GM12878 (cell line): Measurements from ENCODE around the gene NME7. TPM values are rescaled to one million over a fixed set of nuclear protein-coding genes. Genes with fewer than 3 reads are reported as not detected.

ENCODE experiments used
- ATAC-seq: fragments of 200-7000 bp; cut with Tn5 transposase; 3 replicates; pipeline ENCODE4 v1.9.1; 2020; ENCODE audit warnings: mild to moderate bottlenecking, moderate library complexity
- BruUV-seq: library from RNA; stranded (reverse); fragments of 400-500 nt; replicated peaks from 2 replicates; lab custom pipeline; 2021; lab: Mats Ljungman, UMichigan
- CTCF ChIA-PET: fragments of 300-600 bp; sonication (Branson Sonifier 250); formaldehyde crosslinking; extraction: SDS; loops from one replicate; lab custom pipeline; 2021; ENCODE audit warnings: inconsistent platforms; lab: Yijun Ruan, JAX
- POLR2A ChIA-PET: fragments of 350-600 bp; formaldehyde crosslinking; extraction: SDS; loops from one replicate; lab custom pipeline; 2021; ENCODE audit warnings: inconsistent platforms; lab: Charles Lee
- RAD21 ChIA-PET: fragments of 300-600 bp; sonication (Branson Sonifier 250); formaldehyde crosslinking; loops from one replicate; lab custom pipeline; 2023; ENCODE audit warnings: antibody characterized with exemption; ENCODE audit not compliant: unreplicated experiment; lab: Charles Lee
- SMC1A ChIA-PET: fragments of 300-600 bp; sonication (Branson Sonifier 250); formaldehyde crosslinking; loops from one replicate; lab custom pipeline; 2023; ENCODE audit not compliant: unreplicated experiment, uncharacterized antibody; lab: Charles Lee
- DNase-seq: peaks from one replicate; pipeline ENCODE4 v3.0.0-alpha.2; 2011; ENCODE audit warnings: low read depth, low spot score
- FAIRE-seq: peaks from 3 replicates; lab custom pipeline; 2011; peaks lifted over from hg19 to GRCh38; lab: Jason Lieb, UNC
- H2AFZ ChIP-seq: 2 replicates; pipeline ENCODE4 v1.6.0; 2011; ENCODE audit warnings: low read depth, low read length, control low read depth; ENCODE audit not compliant: control insufficient read depth
- H3K27ac ChIP-seq: 2 replicates; pipeline ENCODE4 v1.5.1; 2011; ENCODE audit warnings: control low read depth; ENCODE audit not compliant: control insufficient read depth, insufficient read depth
- H3K27me3 ChIP-seq, 2 experiments: replicated peaks in 1 of 2; 2 replicates each; pipeline versions ENCODE4 v1.6.0 to v1.6.1; 2011; ENCODE audit warnings: low read length in 1 of 2; ENCODE audit not compliant: control insufficient read depth in 2 of 2, insufficient read depth in 2 of 2
- H3K36me3 ChIP-seq, 2 experiments: 2 replicates each; pipeline ENCODE4 v1.5.1; 2011; ENCODE audit warnings: low read length in 1 of 2; ENCODE audit not compliant: control insufficient read depth in 2 of 2, insufficient read depth in 2 of 2
- H3K4me1 ChIP-seq: 2 replicates; pipeline ENCODE4 v1.6.1; 2011; ENCODE audit warnings: mild to moderate bottlenecking, low read length, moderate library complexity, mixed read lengths; ENCODE audit not compliant: control insufficient read depth, insufficient read depth
- H3K4me2 ChIP-seq: 2 replicates; pipeline ENCODE4 v1.6.0; 2011; ENCODE audit warnings: control low read depth; ENCODE audit not compliant: control insufficient read depth, insufficient read depth
- H3K4me3 ChIP-seq: fragments of 200-600 bp; sonication (generic); 2 replicates; pipeline ENCODE4 v1.5.1; 2016
- H3K79me2 ChIP-seq: 2 replicates; pipeline ENCODE4 v1.6.0; 2011; ENCODE audit warnings: low read length; ENCODE audit not compliant: control insufficient read depth, insufficient read depth
- H3K9ac ChIP-seq: 2 replicates; pipeline ENCODE4 v1.8.0; 2011; ENCODE audit warnings: low read length, control low read depth, mixed read lengths; ENCODE audit not compliant: control insufficient read depth, insufficient read depth
- H3K9me3 ChIP-seq: replicated peaks from 3 replicates; pipeline ENCODE4 v1.5.1; 2011; ENCODE audit warnings: mild to moderate bottlenecking, low read length; ENCODE audit not compliant: control insufficient read depth, insufficient read depth
- H4K20me1 ChIP-seq: 2 replicates; pipeline ENCODE4 v1.6.0; 2011; ENCODE audit not compliant: control insufficient read depth, insufficient read depth
- BCL11A ChIP-seq: IDR thresholded peaks from 2 replicates; pipeline ENCODE4 v1.6.1; 2011; ENCODE audit warnings: low read depth, low read length
- BRCA1 ChIP-seq: IDR thresholded peaks from 2 replicates; pipeline ENCODE4 v1.6.1; 2011; ENCODE audit warnings: low read depth, low read length, improper control_type of control experiment
- EGR1 ChIP-seq, 2 experiments: IDR thresholded peaks; 1 replicate in 1 of 2; 2 replicates in 1 of 2; pipeline ENCODE4 v1.6.1; 2011 to 2012; ENCODE audit warnings: low read depth in 2 of 2, low read length in 2 of 2, borderline replicate concordance in 1 of 2, mild to moderate bottlenecking in 1 of 2, moderate library complexity in 1 of 2
- EP300 ChIP-seq, 2 experiments: fragments of 150-350 bp in 1 of 2; IDR thresholded peaks; 2 replicates each; pipeline ENCODE4 v1.6.1; 2011 to 2012; ENCODE audit warnings: low read depth in 2 of 2, low read length in 2 of 2, borderline replicate concordance in 1 of 2, improper control_type of control experiment in 1 of 2, inconsistent platforms in 1 of 2; ENCODE audit not compliant: control insufficient read depth in 1 of 2
- HDAC2 ChIP-seq: fragments of 200-600 bp; sonication (generic); IDR thresholded peaks from 2 replicates; pipeline ENCODE4 v1.6.1; 2017
- HSF1 ChIP-seq: fragments of 150-350 bp; IDR thresholded peaks from 2 replicates; pipeline ENCODE4 v1.6.1; 2014; ENCODE audit warnings: mild to moderate bottlenecking, low read depth, low read length
- IRF3 ChIP-seq: fragments of 450-650 bp; IDR thresholded peaks from 2 replicates; pipeline ENCODE4 v1.6.1; 2014; ENCODE audit warnings: mild to moderate bottlenecking
- IRF4 ChIP-seq: IDR thresholded peaks from 2 replicates; pipeline ENCODE4 v1.6.1; 2011; ENCODE audit warnings: low read depth, low read length
- MYB ChIP-seq: fragments of 150-350 bp; IDR thresholded peaks from 2 replicates; pipeline ENCODE4 v1.6.1; 2014; ENCODE audit warnings: mild to moderate bottlenecking, low read depth, low read length, borderline replicate concordance
- POU2F2 ChIP-seq: IDR thresholded peaks from 3 replicates; pipeline ENCODE4 v1.6.1; 2011; ENCODE audit warnings: low read depth, mild to moderate bottlenecking, low read length, borderline replicate concordance
- SMARCA5 ChIP-seq: fragments of 450-650 bp; IDR thresholded peaks from 2 replicates; pipeline ENCODE4 v1.6.1; 2017; ENCODE audit warnings: mild to moderate bottlenecking
- TAF1 ChIP-seq: IDR thresholded peaks from 2 replicates; pipeline ENCODE4 v1.6.1; 2011; ENCODE audit warnings: mild to moderate bottlenecking, low read depth, low read length, borderline replicate concordance
- TCF12 ChIP-seq: IDR thresholded peaks from 2 replicates; pipeline ENCODE4 v1.6.1; 2011; ENCODE audit warnings: low read depth, mild to moderate bottlenecking, low read length
- WRNIP1 ChIP-seq: IDR thresholded peaks from 2 replicates; pipeline ENCODE4 v1.6.1; 2011; ENCODE audit warnings: low read depth, low read length, improper control_type of control experiment, borderline replicate concordance
- ZNF207 ChIP-seq: fragments of 450-650 bp; IDR thresholded peaks from 2 replicates; pipeline ENCODE4 v1.6.1; 2014; ENCODE audit warnings: antibody characterized with exemption, mild to moderate bottlenecking, borderline replicate concordance
- WGBS: methylation state at CpG from one replicate; pipeline ENCODE4 v1.1.6; 2016; ENCODE audit warnings: low lambda C conversion rate; ENCODE audit not compliant: insufficient replicate concordance, insufficient coverage; ENCODE audit errors: missing lambda C conversion rate; 5-methylcytosine and 5-hydroxymethylcytosine counted together
- in situ Hi-C: fragments of 300-500 bp; cut with MboI; formaldehyde crosslinking; loops from 9 replicates; pipeline ENCODE4 v1.14.3; 2018; ENCODE audit warnings: mixed read lengths
- intact Hi-C: fragments of 100-400 bp; cut with micrococcal nuclease; formaldehyde crosslinking; loops from one replicate; pipeline ENCODE4 v1.14.2; 2022; ENCODE audit not compliant: unreplicated experiment
- polyA plus RNA-seq, 11 experiments: library from polyadenylated mRNA; depleted of rRNA in 4 of 11; unstranded in 6 of 11; stranded (reverse) in 5 of 11; fragments of >200 nt; fragmentation: Nextera tagmentation in 4 of 11; fragmentation: Illumina TruSeq in 1 of 11; extraction: Ambion mirVana in 4 of 11; extraction: Trizol in 1 of 11; gene quantifications; 1 replicate in 1 of 11; 2 replicates in 10 of 11; pipeline versions ENCODE4 v1.2.1 to v1.2.3, GENCODE V29; 2011 to 2016; ENCODE audit warnings: inconsistent platforms in 2 of 11, missing spikeins in 2 of 11, low read depth in 1 of 11
- total RNA-seq, 4 experiments: library from RNA; depleted of rRNA in 3 of 4; stranded (reverse); fragments of >200 nt in 3 of 4; fragmentation: Illumina TruSeq in 1 of 4; extraction: Trizol in 1 of 4; gene quantifications; 2 replicates each; pipeline versions ENCODE4 v1.2.1 to v1.2.3, GENCODE V29; 2013 to 2021
- TF ChIP-seq, protein P1 (sequence below): fragments of 450-650 bp; IDR thresholded peaks from 2 replicates; pipeline ENCODE4 v1.6.1; 2016; ENCODE audit warnings: mild to moderate bottlenecking
- TF ChIP-seq, protein P2 (sequence below): fragments of 450-650 bp; IDR thresholded peaks from 2 replicates; pipeline ENCODE4 v1.6.1; 2016; ENCODE audit warnings: mild to moderate bottlenecking

The NME7 gene
- total and polyA plus RNA-seq, 10 of the 15 experiments (the other 5 are each of a cell fraction or from before 2014, with no cell fraction given): 1.5 to 15.6 (median 7.2) TPM

DNA sequence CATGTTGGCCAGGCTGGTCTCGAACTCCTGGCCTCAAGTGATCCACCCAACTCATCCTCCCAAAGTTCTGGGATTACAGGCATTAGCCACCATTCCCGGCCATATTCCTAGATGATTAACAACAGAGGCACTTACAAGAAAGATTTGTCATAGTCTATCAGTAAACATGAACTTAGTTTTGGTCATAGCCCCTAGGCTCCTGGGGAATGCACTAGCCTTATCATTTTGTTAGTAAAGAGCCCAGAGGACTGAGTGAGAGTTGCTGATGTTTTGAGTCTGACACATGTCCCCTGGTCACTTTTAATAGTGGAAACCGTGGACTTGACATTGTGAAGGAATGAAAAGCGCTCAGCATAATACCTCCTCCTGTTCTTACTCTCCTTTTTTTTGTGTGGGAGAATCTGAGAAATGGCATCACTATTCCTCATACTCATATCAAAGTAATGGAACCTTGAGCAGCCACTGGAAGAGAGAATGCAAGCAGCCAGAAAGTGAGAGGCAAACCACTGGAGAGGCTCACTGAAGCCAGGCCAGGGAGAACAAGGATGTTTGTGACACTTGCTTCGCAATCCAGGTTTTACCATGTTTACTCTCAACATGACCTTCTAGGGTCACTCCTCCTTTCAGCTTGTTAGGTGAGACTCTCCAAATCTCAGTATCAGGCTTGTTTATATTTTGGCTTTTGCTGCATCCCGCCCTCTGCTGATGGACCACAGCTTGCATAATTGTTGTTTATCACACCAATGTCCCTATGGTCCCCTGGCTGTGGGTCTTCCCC is 246.3 kb downstream of the NME7 start:
- Histone ChIP-seq H3K4me1 (no peaks in the 10 kb centered on the region; the same call in 1 of the 2 replicates), H3K4me3 (no peak overlapping the region), H3K36me3 (no peaks in the 10 kb centered on the region; a peak in 2 of 4 replicates), H2AFZ (no peak overlapping the region), H3K79me2 (no peaks in the 10 kb centered on the region), H3K27me3 (no peaks in the 10 kb centered on the region), H3K4me2 (no peak overlapping the region), H3K9me3 (no peaks in the 10 kb centered on the region), H4K20me1 (no peaks in the 10 kb centered on the region), H3K9ac (no peak overlapping the region), H3K27ac (no peak overlapping the region)
- ChIA-PET RAD21 (interaction anchor here (0.7 to 2.2 kb wide), 6 partner anchors 12 to 518 kb away, joined by 3 to 13 read pairs (median 4); no protein-coding TSS in a partner anchor), POLR2A (interaction anchor here (0.7 to 1.5 kb wide), 2 partner anchors 10 to 12 kb away, joined by 3 to 8 read pairs; no protein-coding TSS in a partner anchor), SMC1A (interaction anchor here (0.9 to 5.9 kb wide), 6 partner anchors 12 to 484 kb away, joined by 3 to 47 read pairs (median 4); no protein-coding TSS in a partner anchor), CTCF (interaction anchor here (1.1 to 3.5 kb wide), 5 partner anchors 10 to 484 kb away, joined by 3 to 22 read pairs (median 10); no protein-coding TSS in a partner anchor)
- no peak for DNase-seq
- WGBS: 80% methylated on average over 6 of the region's 6 CpGs
- in situ Hi-C loops: no loop called here
- no peak for ATAC-seq
- intact Hi-C loops: no loop called here
- BruUV-seq: no TSS peak
- FAIRE-seq: no peak
- TF ChIP-seq IRF3 (no peak), HSF1 (no peak), ZNF207 (no peak), TCF12 (no peak), SMARCA5 (no peak), BRCA1 (no peak), HDAC2 (no peak), MYB (no peak), IRF4 (no peak), EP300 (IDR thresholded peaks at IDR 0.05; ENCODE audit: borderline replicate concordance in 1 of 2, control insufficient read depth in 1 of 2, low read depth in 2 of 2, low read length in 2 of 2) (no peak), BCL11A (no peak), WRNIP1 (no peak), POU2F2 (no peak), TAF1 (no peak), EGR1 (IDR thresholded peaks at IDR 0.05; ENCODE audit: borderline replicate concordance in 1 of 2, low read depth in 2 of 2, low read length in 2 of 2) (no peak)
- TF ChIP-seq, protein P1, sequence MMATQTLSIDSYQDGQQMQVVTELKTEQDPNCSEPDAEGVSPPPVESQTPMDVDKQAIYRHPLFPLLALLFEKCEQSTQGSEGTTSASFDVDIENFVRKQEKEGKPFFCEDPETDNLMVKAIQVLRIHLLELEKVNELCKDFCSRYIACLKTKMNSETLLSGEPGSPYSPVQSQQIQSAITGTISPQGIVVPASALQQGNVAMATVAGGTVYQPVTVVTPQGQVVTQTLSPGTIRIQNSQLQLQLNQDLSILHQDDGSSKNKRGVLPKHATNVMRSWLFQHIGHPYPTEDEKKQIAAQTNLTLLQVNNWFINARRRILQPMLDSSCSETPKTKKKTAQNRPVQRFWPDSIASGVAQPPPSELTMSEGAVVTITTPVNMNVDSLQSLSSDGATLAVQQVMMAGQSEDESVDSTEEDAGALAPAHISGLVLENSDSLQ: no peak
- TF ChIP-seq, protein P2, sequence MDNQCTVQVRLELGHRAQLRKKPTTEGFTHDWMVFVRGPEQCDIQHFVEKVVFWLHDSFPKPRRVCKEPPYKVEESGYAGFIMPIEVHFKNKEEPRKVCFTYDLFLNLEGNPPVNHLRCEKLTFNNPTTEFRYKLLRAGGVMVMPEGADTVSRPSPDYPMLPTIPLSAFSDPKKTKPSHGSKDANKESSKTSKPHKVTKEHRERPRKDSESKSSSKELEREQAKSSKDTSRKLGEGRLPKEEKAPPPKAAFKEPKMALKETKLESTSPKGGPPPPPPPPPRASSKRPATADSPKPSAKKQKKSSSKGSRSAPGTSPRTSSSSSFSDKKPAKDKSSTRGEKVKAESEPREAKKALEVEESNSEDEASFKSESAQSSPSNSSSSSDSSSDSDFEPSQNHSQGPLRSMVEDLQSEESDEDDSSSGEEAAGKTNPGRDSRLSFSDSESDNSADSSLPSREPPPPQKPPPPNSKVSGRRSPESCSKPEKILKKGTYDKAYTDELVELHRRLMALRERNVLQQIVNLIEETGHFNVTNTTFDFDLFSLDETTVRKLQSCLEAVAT: no peak
